K562 (cell line): ENCODE measurements around the gene ABHD8. TPM values are rescaled to one million over a fixed set of nuclear protein-coding genes. Genes with fewer than 3 reads are reported as not detected.

Experiments used
- CBX2 ChIP-seq: fragments of 200-600 bp; sonication (generic); IDR thresholded peaks from one replicate; pipeline ENCODE4 v1.6.1; 2012; ENCODE audit warnings: mild to moderate bottlenecking, low read length, inconsistent platforms; ENCODE audit not compliant: insufficient read depth, poor library complexity, severe bottlenecking
- CSDE1 ChIP-seq, 2 experiments: fragments of 450-650 bp; IDR thresholded peaks; 2 replicates each; pipeline ENCODE4 v1.6.1; 2016; ENCODE audit warnings: mild to moderate bottlenecking in 1 of 2
- DEAF1 ChIP-seq: fragments of 450-650 bp; formaldehyde crosslinking; IDR thresholded peaks from 2 replicates; pipeline ENCODE4 v1.4.0; 2020; ENCODE audit warnings: mild to moderate bottlenecking, moderate library complexity
- E2F6 ChIP-seq, 2 experiments: IDR thresholded peaks; 2 replicates each; pipeline ENCODE4 v1.6.1; 2011; ENCODE audit warnings: borderline replicate concordance in 1 of 2, control low read depth in 1 of 2, low read depth in 1 of 2, low read length in 1 of 2, mild to moderate bottlenecking in 1 of 2, mixed read lengths in 1 of 2, moderate library complexity in 1 of 2; ENCODE audit not compliant: insufficient read depth in 1 of 2, insufficient read length in 1 of 2, poor library complexity in 1 of 2, severe bottlenecking in 1 of 2; ENCODE audit errors: extremely low read depth in 1 of 2
- FOXM1 ChIP-seq, 2 experiments: fragments of 450-650 bp in 1 of 2; sonication (generic) in 1 of 2; formaldehyde crosslinking in 1 of 2; IDR thresholded peaks; 2 replicates each; pipeline versions ENCODE4 v1.6.1 to v1.9.0; 2017 to 2022; ENCODE audit warnings: low read depth in 2 of 2, mild to moderate bottlenecking in 2 of 2, missing genetic modification reagents in 1 of 2, moderate library complexity in 1 of 2
- KAT8 ChIP-seq: fragments of 450-650 bp; IDR thresholded peaks from 2 replicates; pipeline ENCODE4 v1.6.1; 2016; ENCODE audit warnings: low read depth, mild to moderate bottlenecking
- NRF1 ChIP-seq, 2 experiments: fragments of 450-650 bp; IDR thresholded peaks in 1 of 2; conservative IDR thresholded peaks in 1 of 2; 2 replicates each; pipeline ENCODE4 v1.6.1; 2014; ENCODE audit warnings: mild to moderate bottlenecking in 2 of 2
- PBX2 ChIP-seq, 2 experiments: IDR thresholded peaks in 1 of 2; conservative IDR thresholded peaks in 1 of 2; 2 replicates each; pipeline ENCODE4 v1.6.1; 2016; ENCODE audit warnings: low read depth in 2 of 2, mild to moderate bottlenecking in 1 of 2, missing compliant biosample characterization in 1 of 2, missing genetic modification characterization in 1 of 2, moderate library complexity in 1 of 2
- PRDM10 ChIP-seq: fragments of 450-650 bp; IDR thresholded peaks from 2 replicates; pipeline ENCODE4 v1.6.1; 2018; ENCODE audit not compliant: partially characterized antibody
- SRF ChIP-seq, 2 experiments: fragments of 250-450, 450-650 bp in 1 of 2; sonication (Bioruptor Pico) in 1 of 2; sonication (generic) in 1 of 2; formaldehyde crosslinking; IDR thresholded peaks; 2 replicates each; pipeline versions ENCODE4 v1.5.0 to v1.5.1; 2020 to 2022; ENCODE audit warnings: mild to moderate bottlenecking in 1 of 2, missing genetic modification reagents in 1 of 2
- U2AF2 ChIP-seq: fragments of 200-400 bp; formaldehyde crosslinking; optimal IDR thresholded peaks from 2 replicates; pipeline ENCODE3; 2017; ENCODE audit warnings: low read depth, mild to moderate bottlenecking, low read length
- ZBTB12 ChIP-seq: fragments of 250-450 bp; sonication (Bioruptor Pico); IDR thresholded peaks from 2 replicates; pipeline ENCODE4 v1.4.0; 2020
- ZNF785 ChIP-seq: fragments of 250-450 bp; sonication (Bioruptor Pico); IDR thresholded peaks from 2 replicates; pipeline ENCODE4 v1.4.0; 2020; ENCODE audit warnings: mild to moderate bottlenecking
- polyA plus RNA-seq, 8 experiments: library from polyadenylated mRNA; depleted of rRNA in 4 of 8; stranded (reverse) in 5 of 8; unstranded in 3 of 8; fragments of >200 nt; fragmentation: Nextera tagmentation in 2 of 8; fragmentation: Illumina TruSeq in 1 of 8; extraction: Ambion mirVana in 2 of 8; extraction: Trizol in 1 of 8; gene quantifications; 2 replicates each; pipeline versions ENCODE4 v1.2.1 to v1.2.3, GENCODE V29; 2011 to 2014; ENCODE audit warnings: inconsistent platforms in 1 of 8, missing spikeins in 1 of 8
- total RNA-seq, 7 experiments: library from RNA; depleted of rRNA in 6 of 7; stranded (reverse); fragments of >200 nt in 6 of 7; fragmentation: Illumina TruSeq in 2 of 7; extraction: Trizol in 2 of 7; gene quantifications; 2 replicates each; pipeline versions ENCODE4 v1.2.1 to v1.2.3, GENCODE V29; 2011 to 2021; ENCODE audit warnings: low replicate concordance in 1 of 7

ABHD8 gene
- total and polyA plus RNA-seq, 9 of the 15 experiments (the other 6 are each of a cell fraction or from before 2014, with no cell fraction given) = 0.04 to 6.6 (median 2.0) TPM; not detected in 1

GRCh38 chr19:17282488-17283125 lies 20.6 kb downstream of the ABHD8 start (continued):
- TF ChIP-seq PRDM10 = peak; percentile 46
- TF ChIP-seq DEAF1 (CRISPR knock-in tag) = peak; percentile 81
- TF ChIP-seq U2AF2 = no peak
- no peak for TF ChIP-seq ZNF785
- no peak for TF ChIP-seq CBX2
- no peak for TF ChIP-seq ZBTB12
- peak; percentile 65 to 87 for TF ChIP-seq E2F6 (IDR thresholded peaks at IDR 0.05; ENCODE audit: borderline replicate concordance in 1 of 2, extremely low read depth in 1 of 2, insufficient read depth in 1 of 2, insufficient read length in 1 of 2, low read depth in 1 of 2, low read length in 1 of 2, poor library complexity in 1 of 2, severe bottlenecking in 1 of 2)
- TF ChIP-seq KAT8 = no peak
- peak; percentile 81 to 84 for TF ChIP-seq NRF1 (conservative IDR thresholded peaks at IDR 0.05 in 1 of 2, IDR thresholded peaks at IDR 0.05 in 1 of 2)
- no peak for TF ChIP-seq FOXM1 (IDR thresholded peaks at IDR 0.05; ENCODE audit: low read depth)
- 0 out of 2 replicates have a peak, but pooled peaks have one; percentile 43 for TF ChIP-seq FOXM1 (CRISPR knock-in tag; IDR thresholded peaks at IDR 0.05; ENCODE audit: low read depth)
- no peak for TF ChIP-seq CSDE1 (IDR thresholded peaks at IDR 0.05)
- TF ChIP-seq SRF (CRISPR knock-in tag; IDR thresholded peaks at IDR 0.05) = 0 out of 4 replicates have a peak, but pooled peaks of 1 of the 2 experiments have one; percentile 74
- no peak for TF ChIP-seq PBX2 (CRISPR knock-in tag; IDR thresholded peaks at IDR 0.05; ENCODE audit: low read depth)
- no peak for TF ChIP-seq PBX2 (tag; conservative IDR thresholded peaks at IDR 0.05; ENCODE audit: low read depth)
